WERI-Rb-1 (cell line): Measurements from ENCODE around the gene AJAP1.

ENCODE experiments used
- DNase-seq: peaks from one replicate; pipeline ENCODE4 v3.0.0-alpha.2; 2020
- H3K27ac ChIP-seq: fragments of 250-450 bp; sonication (Bioruptor Pico); 2 replicates; pipeline ENCODE4 v1.5.1; 2020; ENCODE audit warnings: mild to moderate bottlenecking, moderate library complexity
- H3K27me3 ChIP-seq: fragments of 250-450 bp; sonication (Bioruptor Pico); 2 replicates; pipeline ENCODE4 v1.5.1; 2021; ENCODE audit warnings: mild to moderate bottlenecking, low read depth, moderate library complexity; ENCODE audit not compliant: insufficient read depth, severe bottlenecking
- H3K36me3 ChIP-seq: fragments of 250-450 bp; sonication (Bioruptor Pico); 2 replicates; pipeline ENCODE4 v1.5.1; 2020; ENCODE audit warnings: mild to moderate bottlenecking, moderate library complexity
- H3K4me3 ChIP-seq: 2 replicates; pipeline ENCODE4 v1.5.1; 2011; ENCODE audit warnings: low read depth, mild to moderate bottlenecking, control low read depth, low read length
- H3K9me3 ChIP-seq: fragments of 250-450 bp; sonication (Bioruptor Pico); 2 replicates; pipeline ENCODE4 v1.5.1; 2021; ENCODE audit warnings: mild to moderate bottlenecking, moderate library complexity; ENCODE audit not compliant: severe bottlenecking
- TF ChIP-seq, protein P1 (sequence below): IDR thresholded peaks from 2 replicates; pipeline ENCODE4 v1.5.1; 2011; ENCODE audit warnings: low read depth, mild to moderate bottlenecking, control low read depth, inconsistent platforms, low read length

AJAP1 gene

DNA sequence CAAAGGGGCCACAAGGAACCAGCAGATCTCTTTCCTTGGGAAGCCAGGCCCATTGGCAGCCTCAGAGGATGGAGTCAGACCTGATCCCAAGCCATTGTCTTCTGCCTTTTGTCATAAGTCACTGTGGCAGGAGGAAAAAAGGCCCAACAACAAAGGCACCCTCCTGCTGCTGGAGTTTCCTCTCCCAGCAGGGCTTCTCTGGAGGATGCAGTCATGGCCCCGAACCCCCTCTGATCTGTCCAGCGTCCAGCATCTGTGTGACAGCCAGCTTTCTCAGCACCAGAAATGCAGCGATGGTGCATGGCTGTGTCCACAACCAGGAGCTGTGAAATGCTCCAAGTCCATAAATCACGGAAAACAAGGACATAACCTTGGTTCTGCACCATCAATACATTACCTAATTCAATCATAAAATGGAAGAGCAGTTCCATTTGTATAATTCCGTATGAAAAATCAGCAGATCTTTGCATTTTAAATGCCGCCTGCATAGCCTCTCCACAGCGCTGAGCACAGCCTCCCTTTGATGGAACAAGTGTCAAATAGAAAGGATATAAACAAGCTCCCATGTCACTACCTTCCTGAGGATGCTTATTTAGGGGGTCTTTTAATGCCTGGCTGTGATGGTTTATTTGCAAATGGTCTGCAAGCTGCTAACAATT is 30.6 kb downstream of the AJAP1 start:
- Histone ChIP-seq H3K4me3 (no peak overlapping the region), H3K27ac (no peak overlapping the region), H3K9me3 (peaks cover 2% of the 10 kb centered on the region), H3K36me3 (no peaks in the 10 kb centered on the region), H3K27me3 (peaks cover 39% of the 10 kb centered on the region)
- TF ChIP-seq, protein P1, sequence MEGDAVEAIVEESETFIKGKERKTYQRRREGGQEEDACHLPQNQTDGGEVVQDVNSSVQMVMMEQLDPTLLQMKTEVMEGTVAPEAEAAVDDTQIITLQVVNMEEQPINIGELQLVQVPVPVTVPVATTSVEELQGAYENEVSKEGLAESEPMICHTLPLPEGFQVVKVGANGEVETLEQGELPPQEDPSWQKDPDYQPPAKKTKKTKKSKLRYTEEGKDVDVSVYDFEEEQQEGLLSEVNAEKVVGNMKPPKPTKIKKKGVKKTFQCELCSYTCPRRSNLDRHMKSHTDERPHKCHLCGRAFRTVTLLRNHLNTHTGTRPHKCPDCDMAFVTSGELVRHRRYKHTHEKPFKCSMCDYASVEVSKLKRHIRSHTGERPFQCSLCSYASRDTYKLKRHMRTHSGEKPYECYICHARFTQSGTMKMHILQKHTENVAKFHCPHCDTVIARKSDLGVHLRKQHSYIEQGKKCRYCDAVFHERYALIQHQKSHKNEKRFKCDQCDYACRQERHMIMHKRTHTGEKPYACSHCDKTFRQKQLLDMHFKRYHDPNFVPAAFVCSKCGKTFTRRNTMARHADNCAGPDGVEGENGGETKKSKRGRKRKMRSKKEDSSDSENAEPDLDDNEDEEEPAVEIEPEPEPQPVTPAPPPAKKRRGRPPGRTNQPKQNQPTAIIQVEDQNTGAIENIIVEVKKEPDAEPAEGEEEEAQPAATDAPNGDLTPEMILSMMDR, result no peak
- no peak for DNase-seq

DNA sequence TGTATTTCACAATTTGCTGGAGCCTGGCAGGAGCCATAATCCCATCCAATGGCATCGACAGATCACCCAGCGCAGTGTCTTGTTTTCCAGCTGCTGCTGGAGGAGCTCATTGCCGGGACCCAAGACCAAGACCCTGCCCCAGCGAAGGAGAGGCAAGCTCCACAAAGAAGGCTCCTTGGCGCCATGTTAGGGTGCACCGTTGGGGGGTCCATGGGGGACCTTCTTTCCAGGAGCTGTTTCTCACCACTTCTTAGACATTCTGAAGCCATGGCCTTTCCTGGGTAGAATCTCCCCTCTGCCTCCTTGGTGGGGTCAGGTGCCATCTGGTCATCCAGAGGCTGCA is 31.1 kb downstream of the AJAP1 start:
- no peak overlapping the region for H3K4me3 ChIP-seq
- TF ChIP-seq, protein P1, result no peak
- H3K27ac ChIP-seq, result no peak overlapping the region
- H3K27me3 ChIP-seq, result peaks cover 35% of the 10 kb centered on the region
- H3K9me3 ChIP-seq, result no peaks in the 10 kb centered on the region
- DNase-seq, result no peak
- no peaks in the 10 kb centered on the region for H3K36me3 ChIP-seq

DNA sequence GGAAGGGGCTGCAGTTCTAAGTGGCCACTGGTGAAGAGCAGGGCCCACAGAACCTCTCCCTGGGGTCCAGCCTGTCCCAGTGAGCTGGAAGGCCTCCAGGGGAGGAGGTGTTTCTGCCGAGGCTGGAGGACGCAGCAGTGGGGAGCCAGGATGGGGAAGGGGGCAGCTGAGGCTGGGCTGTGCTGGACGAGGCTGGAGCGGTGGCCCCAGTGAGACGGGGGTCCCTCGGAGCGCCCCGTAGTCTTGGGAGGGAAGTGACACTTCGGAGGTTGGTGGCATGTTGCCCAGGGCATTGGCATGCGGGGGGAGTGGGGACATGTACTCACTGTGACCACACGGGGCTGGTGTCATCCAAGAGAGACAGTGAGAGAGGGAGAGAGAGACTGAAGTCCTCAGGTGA is 33.5 kb downstream of the AJAP1 start:
- H3K27ac ChIP-seq, result no peak overlapping the region
- no peaks in the 10 kb centered on the region for H3K36me3 ChIP-seq
- TF ChIP-seq, protein P1, result no peak
- H3K9me3 ChIP-seq, result no peaks in the 10 kb centered on the region
- DNase-seq, result no peak
- peaks cover 20% of the 10 kb centered on the region for H3K27me3 ChIP-seq
- no peak overlapping the region for H3K4me3 ChIP-seq

DNA sequence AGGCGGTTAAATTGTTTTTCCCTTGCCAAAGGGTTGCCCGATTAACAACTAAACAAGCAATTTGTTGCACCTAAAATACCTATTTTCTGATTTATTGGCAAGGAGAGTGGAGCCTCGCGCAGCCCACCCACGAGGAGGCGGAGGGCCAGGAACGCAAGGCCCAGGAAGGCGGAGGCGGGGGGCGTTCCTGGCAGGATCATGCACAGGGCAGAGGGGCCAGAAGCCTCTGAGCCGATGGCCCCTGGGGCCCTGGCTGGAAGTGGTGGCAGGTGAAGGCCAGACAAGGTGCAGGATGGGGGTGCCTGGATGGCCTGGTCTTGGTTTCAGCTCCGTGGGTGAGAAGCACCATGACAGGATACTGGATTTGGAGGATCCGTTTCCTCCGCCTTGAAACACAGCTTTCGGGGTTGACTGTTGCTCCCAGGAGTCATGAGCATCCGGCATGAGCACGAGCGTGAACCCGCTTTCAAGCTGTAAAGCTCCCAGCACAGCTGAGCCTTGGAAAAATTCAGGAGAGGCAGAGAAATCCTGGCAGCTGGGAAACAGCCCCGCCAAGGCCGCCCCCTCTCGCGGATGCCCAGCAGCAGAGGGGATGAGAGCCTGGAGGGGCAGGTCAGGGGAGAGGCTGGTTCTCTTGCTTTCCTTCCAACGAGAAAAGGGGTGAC is 35.0 kb downstream of the AJAP1 start:
- Histone ChIP-seq H3K27ac (no peak overlapping the region), H3K27me3 (peaks cover 10% of the 10 kb centered on the region), H3K36me3 (no peaks in the 10 kb centered on the region), H3K4me3 (no peak overlapping the region), H3K9me3 (no peaks in the 10 kb centered on the region)
- TF ChIP-seq, protein P1, result no peak
- DNase-seq, result no peak

DNA sequence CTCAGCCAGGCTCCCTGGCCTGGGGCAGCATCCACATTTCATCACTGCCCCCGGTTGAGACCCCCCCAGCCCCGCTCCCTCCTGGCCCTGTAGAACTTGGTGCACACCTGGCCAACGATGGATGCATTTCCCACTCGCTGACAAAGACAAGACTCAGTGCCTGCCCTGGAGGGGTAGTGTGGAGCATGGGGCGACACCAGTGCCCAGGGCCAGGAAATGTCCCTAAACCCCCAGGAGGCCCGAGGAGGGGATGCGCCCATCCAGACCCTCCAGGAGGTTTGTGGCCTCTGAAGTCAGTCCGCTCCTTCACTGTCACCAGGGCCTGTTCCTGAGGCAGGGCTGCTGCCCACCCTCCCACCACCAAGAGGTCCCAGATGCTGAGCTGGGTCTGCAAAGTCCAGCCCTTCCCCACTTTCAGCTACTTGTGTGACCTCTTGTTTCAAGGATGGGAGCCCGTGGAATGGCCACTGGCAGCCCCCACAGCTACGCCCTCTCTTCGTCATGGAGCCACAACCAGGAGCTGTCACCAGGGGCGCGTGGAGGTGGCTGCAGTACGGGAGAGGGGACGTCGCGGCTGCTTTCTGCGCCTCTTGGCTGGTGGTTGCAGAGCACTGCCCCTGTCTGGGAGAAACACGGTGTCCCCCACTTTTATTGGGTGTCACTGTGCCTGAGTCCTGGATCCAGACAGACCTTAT is 35.7 kb downstream of the AJAP1 start:
- Histone ChIP-seq H3K27ac (no peak overlapping the region), H3K27me3 (peaks cover 6% of the 10 kb centered on the region), H3K36me3 (no peaks in the 10 kb centered on the region), H3K9me3 (no peaks in the 10 kb centered on the region), H3K4me3 (no peak overlapping the region)
- TF ChIP-seq, protein P1, result no peak
- no peak for DNase-seq
